Measurements from ENCODE around the gene EIF5B. TPM values are rescaled to one million over a fixed set of nuclear protein-coding genes. Genes with fewer than 3 reads are reported as not detected.

Gene EIF5B
- polyA plus RNA-seq, 3 donors: 16.5 to 31.9 (median 25.3) TPM

- H3K27ac ChIP-seq (ENCODE audit: low read depth, low read length): no peak overlapping the region
- WGBS, 3 donors: 78 to 84% (median 79%) methylated on average over 4 of the region's 4 CpGs
These were observed 64.7 kb downstream of the EIF5B start for GRCh38 chr2:99401841-99402240.

- no peak overlapping the region for H3K27ac ChIP-seq (ENCODE audit: low read depth, low read length)
These were observed 65.9 kb downstream of the EIF5B start for GRCh38 chr2:99403084-99403483.

GRCh38 chr2:99403524-99403923, 66.3 kb downstream of the EIF5B start:
- 69 to 82% (median 77%) methylated on average over 4 of the region's 4 CpGs for WGBS, 3 donors
- no peak overlapping the region for H3K27ac ChIP-seq (ENCODE audit: low read depth, low read length)

GRCh38 chr2:99404039-99404796, 67.0 kb downstream of the EIF5B start:
- H3K27ac ChIP-seq (ENCODE audit: low read depth, low read length): no peak overlapping the region
- 85 to 89% (median 86%) methylated on average over 8 of the region's 8 CpGs for WGBS, 3 donors

- H3K27ac ChIP-seq (ENCODE audit: low read depth, low read length): no peak overlapping the region
- WGBS, 3 donors: 54 to 84% (median 78%) methylated on average over 5 of the region's 5 CpGs
These were observed 67.8 kb downstream of the EIF5B start for GRCh38 chr2:99404797-99405669.

GRCh38 chr2:99406137-99406536, 68.9 kb downstream of the EIF5B start:
- WGBS, 3 donors: 92 to 96% (median 93%) methylated on average over 6 of the region's 6 CpGs

GRCh38 chr2:99410276-99410675, 73.1 kb downstream of the EIF5B start:
- no peak overlapping the region for H3K27ac ChIP-seq (ENCODE audit: low read depth, low read length)
- 92 to 97% (median 96%) methylated on average over 4 of the region's 4 CpGs for WGBS, 3 donors

More at GRCh38 chr2:99406137-99406536, 68.9 kb downstream of the EIF5B start:
- H3K27ac ChIP-seq (ENCODE audit: low read depth, low read length): no peak overlapping the region

GRCh38 chr2:99414566-99414965, 77.4 kb downstream of the EIF5B start:
- WGBS, 3 donors: 61 to 94% (median 76%) methylated on average over 1 of the region's 1 CpG
- H3K27ac ChIP-seq (ENCODE audit: low read depth, low read length): no peak overlapping the region

- H3K27ac ChIP-seq (ENCODE audit: low read depth, low read length): no peak overlapping the region
- 93 to 97% (median 96%) methylated on average over 3 of the region's 3 CpGs for WGBS, 3 donors
These were observed 80.2 kb downstream of the EIF5B start for GRCh38 chr2:99417396-99417795.

GRCh38 chr2:99420031-99420430, 82.8 kb downstream of the EIF5B start:
- WGBS, 3 donors: 88 to 95% (median 90%) methylated on average over 1 of the region's 1 CpG
- H3K27ac ChIP-seq (ENCODE audit: low read depth, low read length): no peak overlapping the region

GRCh38 chr2:99420751-99421299, 83.6 kb downstream of the EIF5B start:
- H3K27ac ChIP-seq (ENCODE audit: low read depth, low read length): no peak overlapping the region
- WGBS, 3 donors: 83 to 88% (median 87%) methylated on average over 5 of the region's 5 CpGs

- no peak overlapping the region for H3K27ac ChIP-seq (ENCODE audit: low read depth, low read length)
- WGBS, 3 donors: 94 to 95% (median 94%) methylated on average over 5 of the region's 5 CpGs
These were observed 84.3 kb downstream of the EIF5B start for GRCh38 chr2:99421469-99421868.

GRCh38 chr2:99422599-99422998, 85.4 kb downstream of the EIF5B start:
- H3K27ac ChIP-seq (ENCODE audit: low read depth, low read length): no peak overlapping the region
- WGBS, 3 donors: 62 to 78% (median 68%) methylated on average over 3 of the region's 3 CpGs

- H3K27ac ChIP-seq (ENCODE audit: low read depth, low read length): no peak overlapping the region
These were observed 87.2 kb downstream of the EIF5B start for GRCh38 chr2:99424371-99424770.

GRCh38 chr2:99425022-99425421, 87.8 kb downstream of the EIF5B start:
- H3K27ac ChIP-seq (ENCODE audit: low read depth, low read length): no peak overlapping the region
- WGBS, 3 donors: 31 to 65% (median 55%) methylated on average over 2 of the region's 2 CpGs

GRCh38 chr2:99430614-99431291, 93.6 kb downstream of the EIF5B start:
- 67 to 78% (median 72%) methylated on average over 4 of the region's 4 CpGs for WGBS, 3 donors

GRCh38 chr2:99431587-99432275, 94.5 kb downstream of the EIF5B start:
- no peak overlapping the region for H3K27ac ChIP-seq (ENCODE audit: low read depth, low read length)
- WGBS, 3 donors: 87 to 88% (median 87%) methylated on average over 12 of the region's 12 CpGs

More at GRCh38 chr2:99430614-99431291, 93.6 kb downstream of the EIF5B start:
- H3K27ac ChIP-seq (ENCODE audit: low read depth, low read length): no peak overlapping the region

GRCh38 chr2:99433340-99433739, 96.2 kb downstream of the EIF5B start:
- WGBS, 3 donors: 62 to 80% (median 74%) methylated on average over 2 of the region's 2 CpGs
- H3K27ac ChIP-seq (ENCODE audit: low read depth, low read length): no peak overlapping the region

Measured in adipose tissue (tissue), 3 donors.